PFSK-1 (cell line): ENCODE measurements around the gene ARAP1.
A peak's percentile ranks its signal among the peaks of the same experiment; 100 is the strongest.

Source experiments
- POLR2AphosphoS5 ChIP-seq: IDR thresholded peaks from 2 replicates; pipeline ENCODE4 v1.6.1; 2012; ENCODE audit warnings: low read depth, mild to moderate bottlenecking, control low read depth, low read length, moderate library complexity
- REST ChIP-seq, 2 experiments: IDR thresholded peaks; 2 replicates each; pipeline versions ENCODE4 v1.6.1 to v1.8.0; 2011 to 2012; ENCODE audit warnings: low read depth in 2 of 2, low read length in 2 of 2, control low read depth in 1 of 2, inconsistent platforms in 1 of 2, mild to moderate bottlenecking in 1 of 2, moderate library complexity in 1 of 2; ENCODE audit not compliant: insufficient read depth in 1 of 2

- TF ChIP-seq REST (IDR thresholded peaks at IDR 0.05; ENCODE audit: insufficient read depth in 1 of 2, low read depth in 2 of 2, low read length in 2 of 2) (no peak), POLR2AphosphoS5 (0 out of 2 replicates have a peak, but pooled peaks have one; percentile 28)
Measured at GRCh38 chr11:72681226-72682153, 70.7 kb downstream of the ARAP1 start.
